NT2/D1 (cell line): ENCODE data around the gene GRIN2C.

Source experiments
- DNase-seq: peaks from one replicate; pipeline ENCODE4 v3.0.0-alpha.2; 2011; ENCODE audit warnings: low read depth, low spot score
- H3K27me3 ChIP-seq: 2 replicates; pipeline ENCODE4 v1.6.0; 2011; ENCODE audit warnings: mild to moderate bottlenecking; ENCODE audit not compliant: insufficient read length, insufficient read depth
- H3K36me3 ChIP-seq: 2 replicates; pipeline ENCODE4 v1.6.1; 2011; ENCODE audit warnings: mild to moderate bottlenecking, low read length, mixed read lengths; ENCODE audit not compliant: insufficient read depth, insufficient read length
- H3K4me1 ChIP-seq: 2 replicates; pipeline ENCODE4 v1.5.1; 2011; ENCODE audit not compliant: insufficient read depth, insufficient read length
- H3K4me3 ChIP-seq: 2 replicates; pipeline ENCODE4 v1.5.1; 2011; ENCODE audit warnings: low read depth; ENCODE audit not compliant: insufficient read length
- H3K9ac ChIP-seq: 2 replicates; pipeline ENCODE4 v1.6.0; 2011; ENCODE audit warnings: low read depth; ENCODE audit not compliant: insufficient read length
- H3K9me3 ChIP-seq: 2 replicates; pipeline ENCODE4 v1.5.1; 2011; ENCODE audit warnings: mild to moderate bottlenecking, low read length; ENCODE audit not compliant: insufficient read depth
- SUZ12 ChIP-seq: IDR thresholded peaks from 2 replicates; pipeline ENCODE4 v1.6.1; 2011; ENCODE audit not compliant: insufficient read length, insufficient read depth; ENCODE audit errors: extremely low read depth
- YY1 ChIP-seq: IDR thresholded peaks from 2 replicates; pipeline ENCODE4 v1.6.1; 2011; ENCODE audit not compliant: insufficient read length, insufficient read depth
- ZNF274 ChIP-seq: IDR thresholded peaks from 2 replicates; pipeline ENCODE4 v1.6.1; 2011; ENCODE audit warnings: mild to moderate bottlenecking, low read depth, low read length

Gene GRIN2C

GRCh38 chr17:74890554-74890953, 30.9 kb upstream of the GRIN2C start:
- no peak for DNase-seq
- peaks cover 18% of the 10 kb centered on the region for H3K4me1 ChIP-seq
- H3K9ac ChIP-seq: no peak overlapping the region
- peaks cover 49% of the 10 kb centered on the region for H3K27me3 ChIP-seq
- no peaks in the 10 kb centered on the region for H3K9me3 ChIP-seq
- no peaks in the 10 kb centered on the region for H3K36me3 ChIP-seq
- TF ChIP-seq ZNF274: no peak
- TF ChIP-seq SUZ12: no peak
- TF ChIP-seq YY1: no peak
- no peak overlapping the region for H3K4me3 ChIP-seq

- no peaks in the 10 kb centered on the region for H3K36me3 ChIP-seq
- no peak for TF ChIP-seq SUZ12
- TF ChIP-seq YY1: no peak
- H3K4me3 ChIP-seq: no peak overlapping the region
- no peaks in the 10 kb centered on the region for H3K9me3 ChIP-seq
- H3K4me1 ChIP-seq: peaks cover 13% of the 10 kb centered on the region
- H3K9ac ChIP-seq: peak overlapping the region; percentile 66
- peaks cover 28% of the 10 kb centered on the region for H3K27me3 ChIP-seq
- no peak for DNase-seq
Measured at GRCh38 chr17:74888469-74888868, 28.8 kb upstream of the GRIN2C start.

DNA sequence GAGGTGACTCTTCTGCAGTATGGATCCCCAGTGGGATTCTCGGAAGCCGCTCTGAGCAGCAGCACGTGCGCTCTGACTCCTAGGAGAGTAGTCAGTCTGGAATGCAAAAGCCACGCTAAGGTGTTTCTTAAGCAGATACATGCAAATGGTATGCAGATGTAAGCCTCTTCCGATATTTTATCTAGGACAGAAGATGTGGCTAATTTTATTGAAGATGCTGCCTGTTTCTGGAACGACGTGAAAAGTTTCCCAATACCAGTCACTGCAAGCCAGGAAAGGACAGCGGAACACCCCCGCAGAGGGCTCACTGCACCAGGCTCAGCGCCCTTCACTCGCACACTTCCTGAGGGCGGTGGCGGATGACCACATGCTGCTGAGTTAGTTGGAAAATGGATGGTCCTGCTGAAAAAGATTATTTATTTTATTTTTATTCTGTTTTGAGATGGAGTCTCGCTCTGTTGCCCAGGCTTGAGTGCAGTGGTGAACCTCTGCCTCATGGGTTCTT, 23.6 kb upstream of the GRIN2C start:
- Histone ChIP-seq H3K9ac (no peak overlapping the region), H3K4me1 (peaks cover 9% of the 10 kb centered on the region), H3K4me3 (no peak overlapping the region), H3K36me3 (no peaks in the 10 kb centered on the region), H3K27me3 (no peaks in the 10 kb centered on the region), H3K9me3 (no peaks in the 10 kb centered on the region)
- TF ChIP-seq ZNF274 (no peak), YY1 (no peak), SUZ12 (no peak)
- no peak for DNase-seq

- no peak overlapping the region for H3K4me3 ChIP-seq
- no peaks in the 10 kb centered on the region for H3K9me3 ChIP-seq
- TF ChIP-seq ZNF274: no peak
- no peak for TF ChIP-seq YY1
- no peak for TF ChIP-seq SUZ12
- no peak overlapping the region for H3K9ac ChIP-seq
- H3K27me3 ChIP-seq: no peaks in the 10 kb centered on the region
- H3K36me3 ChIP-seq: no peaks in the 10 kb centered on the region
- peaks cover 8% of the 10 kb centered on the region for H3K4me1 ChIP-seq
- no peak for DNase-seq
Measured at GRCh38 chr17:74882517-74883240, 23.0 kb upstream of the GRIN2C start.

DNA sequence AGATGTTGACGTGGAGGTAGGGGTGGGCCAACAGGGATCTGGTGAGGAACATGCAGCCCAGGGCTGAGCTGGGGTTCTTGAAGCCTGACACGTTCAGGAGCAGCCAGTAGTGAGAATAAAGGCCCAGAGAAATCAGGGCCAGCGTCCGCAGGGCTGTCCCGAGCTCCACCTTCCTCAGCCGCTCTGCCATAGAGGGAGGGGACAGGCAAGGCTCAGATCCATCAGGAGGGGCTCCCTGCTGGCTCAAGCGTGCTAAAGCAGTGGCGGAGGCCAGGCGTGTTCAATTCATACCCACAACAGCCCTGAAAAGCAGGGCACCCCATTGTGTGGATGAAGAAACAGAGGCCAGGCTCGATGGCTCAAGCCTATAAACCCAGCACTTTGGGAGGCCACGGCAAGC, 21.4 kb upstream of the GRIN2C start:
- no peak for TF ChIP-seq SUZ12
- TF ChIP-seq YY1: no peak
- TF ChIP-seq ZNF274: no peak
- Histone ChIP-seq H3K36me3 (no peaks in the 10 kb centered on the region), H3K4me1 (peaks cover 11% of the 10 kb centered on the region), H3K4me3 (no peak overlapping the region), H3K27me3 (no peaks in the 10 kb centered on the region), H3K9me3 (no peaks in the 10 kb centered on the region), H3K9ac (no peak overlapping the region)
- DNase-seq: no peak

DNA sequence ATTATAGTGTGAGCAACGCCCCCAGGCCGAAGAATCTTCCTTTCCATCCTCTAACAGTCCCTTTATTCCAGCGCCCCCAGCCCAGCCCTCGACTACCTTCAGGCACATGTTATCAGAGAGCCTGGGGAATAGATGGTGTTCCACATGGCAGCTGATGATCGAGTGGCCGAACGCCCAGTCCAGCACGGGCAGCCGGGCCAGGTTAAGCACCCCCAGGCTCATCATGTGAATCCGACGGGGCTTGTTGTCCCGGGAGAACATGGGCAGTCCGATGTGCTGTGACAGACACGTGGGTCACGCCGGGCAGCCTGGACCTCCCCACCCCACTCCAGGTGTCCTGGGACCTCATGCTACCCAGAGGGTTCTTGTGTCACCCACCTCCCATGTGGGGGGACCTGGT, 19.6 kb upstream of the GRIN2C start:
- Histone ChIP-seq H3K36me3 (no peaks in the 10 kb centered on the region), H3K4me3 (no peak overlapping the region), H3K9me3 (no peaks in the 10 kb centered on the region), H3K27me3 (no peaks in the 10 kb centered on the region), H3K4me1 (peaks cover 16% of the 10 kb centered on the region), H3K9ac (no peak overlapping the region)
- no peak for TF ChIP-seq ZNF274
- TF ChIP-seq YY1: no peak
- TF ChIP-seq SUZ12: no peak
- DNase-seq: no peak

DNA sequence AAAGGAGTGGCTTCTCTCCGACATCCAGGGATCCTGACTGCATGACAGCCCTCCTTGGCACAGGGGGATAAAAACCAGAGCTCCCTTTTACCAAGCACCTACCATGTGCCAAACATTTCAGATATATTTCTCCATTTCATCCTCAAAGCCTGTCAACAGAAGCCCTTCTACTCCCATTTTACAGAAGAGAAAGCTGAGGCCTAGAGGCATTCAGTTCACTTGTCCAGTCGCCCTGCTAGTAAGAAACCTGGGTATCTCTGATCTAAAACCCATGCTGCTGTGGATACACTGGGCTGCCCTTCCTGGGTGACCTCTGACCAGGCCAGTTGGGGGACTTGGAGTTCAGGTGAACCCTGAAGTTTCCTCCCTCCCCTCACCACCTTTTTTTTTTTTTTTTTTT, 19.0 kb upstream of the GRIN2C start:
- no peaks in the 10 kb centered on the region for H3K9me3 ChIP-seq
- H3K9ac ChIP-seq: no peak overlapping the region
- TF ChIP-seq YY1: no peak
- H3K27me3 ChIP-seq: no peaks in the 10 kb centered on the region
- H3K4me3 ChIP-seq: no peak overlapping the region
- no peak for DNase-seq
- H3K4me1 ChIP-seq: peaks cover 16% of the 10 kb centered on the region
- no peaks in the 10 kb centered on the region for H3K36me3 ChIP-seq
